Mucosa of rectum (tissue), 2 donors: ENCODE results near the gene XPNPEP1.

Experiments used
- H3K27ac ChIP-seq, 2 donors: one replicate each; pipeline ENCODE4 v1.7.0; 2013; ENCODE audit warnings: inconsistent platforms in 2 of 2, low read depth in 2 of 2, low read length in 2 of 2
- H3K27me3 ChIP-seq, 2 donors: one replicate each; pipeline ENCODE4 v1.7.0; 2013; ENCODE audit warnings: low read length in 2 of 2; ENCODE audit not compliant: control insufficient read depth in 2 of 2, insufficient read depth in 2 of 2
- H3K36me3 ChIP-seq, 2 donors: one replicate each; pipeline ENCODE4 v1.7.0; 2013; ENCODE audit warnings: low read length in 2 of 2; ENCODE audit not compliant: control insufficient read depth in 2 of 2, insufficient read depth in 2 of 2
- H3K4me1 ChIP-seq, 2 donors: one replicate each; pipeline ENCODE4 v1.7.0; 2013; ENCODE audit warnings: low read length in 2 of 2, mild to moderate bottlenecking in 1 of 2; ENCODE audit not compliant: control insufficient read depth in 2 of 2, insufficient read depth in 2 of 2
- H3K4me3 ChIP-seq, 2 donors: one replicate each; pipeline ENCODE4 v1.7.0; 2013; ENCODE audit warnings: low read length in 2 of 2
- H3K9ac ChIP-seq, 2 donors: one replicate each; pipeline ENCODE4 v1.7.0; 2013; ENCODE audit warnings: low read length in 2 of 2, low read depth in 1 of 2, mild to moderate bottlenecking in 1 of 2
- H3K9me3 ChIP-seq, 2 donors: one replicate each; pipeline ENCODE4 v1.7.0; 2013; ENCODE audit warnings: low read length in 2 of 2; ENCODE audit not compliant: control insufficient read depth in 2 of 2
- donor health status: healthy.
- donor health status: Normal muscosa, but diverticular disease.

The XPNPEP1 gene

DNA sequence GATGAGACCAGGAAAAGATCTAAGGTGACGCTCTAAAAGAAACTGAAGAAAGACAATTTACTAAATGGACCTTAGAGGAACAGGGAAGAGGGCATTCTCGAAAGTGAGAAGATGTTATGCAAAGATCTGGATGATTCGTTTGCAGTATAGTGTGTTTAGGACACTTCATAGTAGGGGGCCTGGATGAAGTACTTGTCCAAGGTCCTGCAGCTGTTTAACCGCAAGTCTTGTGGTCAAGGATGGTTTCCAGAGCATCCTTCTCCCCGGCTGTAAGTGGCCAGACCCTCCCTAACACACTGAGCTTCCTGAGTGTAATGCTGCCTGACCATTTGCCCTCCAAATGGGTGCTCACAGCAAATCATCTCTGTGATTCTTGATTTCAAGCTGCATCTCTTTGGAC is 101.6 kb downstream of the XPNPEP1 start:
- Histone ChIP-seq H3K9me3 (no peaks in the 10 kb centered on the region), H3K36me3 (no peaks in the 10 kb centered on the region), H3K27ac (no peak overlapping the region), H3K4me3 (no peak overlapping the region), H3K4me1 (no peaks in the 10 kb centered on the region), H3K9ac (no peak overlapping the region), H3K27me3 (no peaks in the 10 kb centered on the region)

GRCh38 chr10:109820620-109821405 is 102.5 kb downstream of the XPNPEP1 start:
- Histone ChIP-seq H3K9ac (no peak overlapping the region), H3K4me1 (no peaks in the 10 kb centered on the region), H3K4me3 (no peak overlapping the region), H3K27me3 (no peaks in the 10 kb centered on the region), H3K9me3 (no peaks in the 10 kb centered on the region), H3K36me3 (no peaks in the 10 kb centered on the region), H3K27ac (no peak overlapping the region)

- H3K9ac ChIP-seq: no peak overlapping the region
- H3K27me3 ChIP-seq: no peaks in the 10 kb centered on the region
- no peak overlapping the region for H3K4me3 ChIP-seq
- H3K9me3 ChIP-seq: no peaks in the 10 kb centered on the region
- H3K36me3 ChIP-seq: no peaks in the 10 kb centered on the region
- H3K4me1 ChIP-seq: no peaks in the 10 kb centered on the region
- no peak overlapping the region for H3K27ac ChIP-seq
Measured at GRCh38 chr10:109819807-109820206, 103.5 kb downstream of the XPNPEP1 start.
